ENCODE data around the gene BMP7.
"Not testable (repeated sequence)": the region's sequence is repeated elsewhere in the genome, so short reads cannot be mapped to it uniquely, and the experiment has no call there.

BMP7 gene

DNA sequence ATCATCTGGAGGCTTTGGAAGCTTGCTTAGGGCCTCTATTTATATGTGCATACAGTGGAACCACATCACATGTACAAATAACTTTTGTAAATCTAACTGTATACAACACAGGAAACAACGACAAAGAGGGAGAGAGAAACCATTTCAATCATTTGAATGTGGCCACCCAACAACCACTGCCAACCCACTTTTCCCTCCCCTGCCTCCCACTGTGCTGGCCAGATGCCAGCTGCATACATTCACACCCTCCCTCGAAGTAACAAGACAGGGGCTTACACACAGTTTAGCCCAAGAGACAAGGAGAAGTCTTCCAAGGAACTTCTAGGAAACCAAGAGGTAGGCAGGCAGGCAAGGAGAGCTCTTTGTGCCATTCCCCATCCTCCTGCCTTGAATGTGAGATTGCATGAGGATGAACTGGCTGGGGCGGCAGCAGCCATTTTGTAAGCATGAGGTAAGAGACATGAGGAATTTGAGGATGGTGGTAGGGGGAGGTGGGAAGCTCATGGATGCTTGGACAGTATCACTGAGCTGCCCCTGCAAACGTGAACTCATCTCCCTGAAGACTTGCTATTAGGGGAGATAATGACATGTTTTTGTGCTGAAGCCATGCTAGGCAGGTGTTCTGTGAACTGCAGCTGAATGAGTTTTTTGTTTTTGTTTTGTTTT, 18.2 kb downstream of the BMP7 start:
- no peak for DNase-seq

DNA sequence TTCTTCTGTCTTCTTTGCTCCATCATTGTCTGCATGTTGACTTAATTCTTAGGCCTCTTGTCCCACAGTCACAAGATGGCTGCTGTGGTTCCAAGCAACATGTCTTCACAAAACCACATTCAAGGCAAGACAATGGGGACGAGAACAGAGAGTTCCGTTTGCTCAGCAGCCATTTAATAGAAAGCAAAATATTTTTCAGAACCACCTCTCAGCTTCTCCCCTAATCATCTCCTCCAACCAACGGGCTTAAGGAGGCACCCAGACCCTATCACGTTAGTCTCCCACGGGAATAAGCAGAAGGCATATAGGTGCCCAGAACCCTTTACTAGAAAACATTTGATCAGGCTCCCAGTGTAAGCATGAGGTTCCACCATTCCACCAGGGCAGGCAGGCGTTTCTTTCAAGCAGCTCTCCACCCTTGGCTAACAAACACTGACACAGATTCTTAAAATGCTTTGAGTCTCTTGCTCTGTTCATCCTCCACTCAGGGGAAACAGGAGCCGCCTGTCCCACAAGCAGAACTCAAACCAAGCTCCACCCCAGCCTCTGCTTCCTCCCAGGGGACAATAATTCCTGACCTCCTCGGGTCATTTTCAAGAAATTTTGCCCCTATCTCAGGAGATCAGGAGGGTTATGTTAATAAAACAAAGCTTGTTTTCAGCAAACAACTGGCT, 19.0 kb downstream of the BMP7 start:
- DNase-seq: no peak

DNA sequence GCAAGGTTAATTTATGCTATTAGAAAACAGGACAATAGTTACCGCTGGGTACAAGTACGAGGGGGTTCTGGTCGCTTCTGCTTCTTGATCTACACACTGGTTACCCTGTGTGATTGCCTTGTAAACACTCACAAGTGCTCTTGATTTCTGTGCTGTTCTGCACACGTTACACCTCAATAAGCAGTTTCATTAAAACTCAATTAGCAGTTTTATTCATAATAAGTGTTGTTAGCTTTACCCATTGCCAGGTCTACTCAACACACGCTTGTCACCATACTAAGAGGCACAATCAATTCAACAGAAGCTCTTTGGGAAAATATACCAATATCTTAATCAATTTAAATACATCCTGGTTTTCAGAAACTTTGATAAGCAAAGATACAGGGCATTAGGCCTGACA, 20.4 kb downstream of the BMP7 start:
- no peak for DNase-seq

DNA sequence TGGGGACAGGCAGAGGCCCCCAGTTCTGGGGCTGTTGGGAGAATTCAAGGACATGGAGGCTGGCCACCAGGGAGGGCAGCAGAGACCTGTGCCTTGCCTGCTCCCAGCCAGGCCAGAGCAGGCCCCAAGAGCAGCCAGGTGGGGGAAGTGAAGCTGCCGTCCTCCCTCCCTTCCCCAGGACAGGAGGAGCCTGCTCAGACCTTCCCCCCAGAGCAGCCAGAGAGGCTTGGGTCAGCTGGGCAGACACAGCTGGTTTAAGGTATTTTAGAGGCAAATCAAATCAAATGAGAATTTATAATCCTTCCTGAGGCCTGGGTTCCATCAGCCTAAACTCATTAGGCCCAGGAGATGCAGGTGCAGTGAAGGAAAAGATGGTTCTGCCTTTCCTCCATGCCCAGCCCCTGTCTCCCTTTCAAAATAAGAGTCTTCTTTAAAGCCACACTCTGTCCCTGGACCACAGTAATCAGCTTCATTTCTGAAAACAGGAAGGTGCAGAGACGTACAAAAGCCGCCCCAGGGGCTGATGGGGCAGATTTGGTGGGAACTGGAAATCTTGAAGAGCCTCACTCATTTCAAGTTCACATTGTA, 21.7 kb downstream of the BMP7 start:
- no peak for DNase-seq

DNA sequence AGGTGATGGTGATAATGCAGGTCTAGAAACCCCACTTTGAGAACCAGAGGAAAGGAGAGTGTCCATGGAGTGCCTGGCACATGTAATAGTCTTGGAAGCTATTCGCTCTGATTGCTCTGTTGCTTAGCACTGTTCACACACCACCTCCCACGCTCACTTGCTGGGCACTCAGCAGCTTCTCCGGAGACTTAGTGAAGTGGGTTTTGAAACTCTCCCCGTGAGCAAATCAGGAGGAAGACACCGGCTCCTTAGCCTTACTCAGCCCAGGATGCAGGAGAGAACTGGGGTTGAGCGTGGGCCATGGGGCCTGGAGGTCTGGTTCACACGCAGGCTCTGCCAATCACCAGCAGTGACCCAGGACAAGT, 22.2 kb downstream of the BMP7 start:
- DNase-seq: no peak

DNA sequence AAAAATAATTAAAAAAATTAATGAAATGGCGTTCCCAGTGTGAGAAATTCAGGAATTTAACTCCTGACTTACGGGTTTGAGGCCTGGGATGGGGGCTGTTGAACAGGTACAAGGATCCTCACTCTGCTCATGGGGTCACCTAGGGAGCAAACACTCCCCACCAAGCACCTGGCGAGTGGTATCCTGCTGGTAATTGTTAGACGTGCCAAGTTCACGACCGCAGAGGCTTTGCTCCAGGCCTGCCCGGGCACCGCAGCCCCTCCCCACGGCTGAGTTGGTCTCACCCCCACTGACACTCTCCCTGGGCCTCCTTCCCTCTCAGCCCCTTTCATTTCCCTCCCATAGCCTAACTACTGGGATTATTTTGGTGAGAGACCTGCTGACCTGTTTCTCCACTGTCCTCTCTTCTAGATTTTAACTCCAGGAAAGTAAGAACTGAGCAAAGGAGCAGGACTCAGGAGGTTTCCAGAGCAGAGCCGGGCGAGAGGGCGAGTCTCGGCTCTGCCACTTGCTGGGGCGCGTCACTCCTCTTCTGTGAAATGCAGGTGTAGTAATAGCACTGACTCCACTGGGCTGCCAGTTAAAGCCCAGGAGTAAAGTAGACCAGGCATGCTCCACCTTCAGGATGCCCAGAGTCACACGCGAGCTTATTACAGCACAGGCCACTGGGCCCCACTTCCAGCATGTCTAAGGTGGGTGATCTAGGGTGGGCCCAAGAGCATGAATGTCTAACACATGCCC, 22.8 kb downstream of the BMP7 start:
- DNase-seq: no peak

DNA sequence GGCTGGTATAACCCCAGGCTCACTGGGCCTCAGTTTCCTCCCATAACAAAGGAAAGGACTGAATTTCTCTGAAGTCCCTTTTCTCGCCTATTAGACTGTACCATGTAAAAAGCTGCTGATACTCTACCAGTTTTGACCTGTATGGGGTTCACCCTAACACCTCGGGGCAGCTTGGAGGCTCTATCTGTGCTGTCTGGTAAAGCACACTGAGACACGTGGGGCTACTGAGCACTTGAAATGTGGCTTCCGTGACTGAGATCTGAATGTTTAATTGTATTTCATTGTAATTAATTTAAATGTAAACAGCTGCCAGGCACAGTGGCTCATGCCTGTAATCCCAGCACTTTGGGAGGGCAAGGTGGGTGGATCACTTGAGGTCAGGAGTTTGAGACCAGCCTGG, 24.0 kb downstream of the BMP7 start:
- DNase-seq: no peak

DNA sequence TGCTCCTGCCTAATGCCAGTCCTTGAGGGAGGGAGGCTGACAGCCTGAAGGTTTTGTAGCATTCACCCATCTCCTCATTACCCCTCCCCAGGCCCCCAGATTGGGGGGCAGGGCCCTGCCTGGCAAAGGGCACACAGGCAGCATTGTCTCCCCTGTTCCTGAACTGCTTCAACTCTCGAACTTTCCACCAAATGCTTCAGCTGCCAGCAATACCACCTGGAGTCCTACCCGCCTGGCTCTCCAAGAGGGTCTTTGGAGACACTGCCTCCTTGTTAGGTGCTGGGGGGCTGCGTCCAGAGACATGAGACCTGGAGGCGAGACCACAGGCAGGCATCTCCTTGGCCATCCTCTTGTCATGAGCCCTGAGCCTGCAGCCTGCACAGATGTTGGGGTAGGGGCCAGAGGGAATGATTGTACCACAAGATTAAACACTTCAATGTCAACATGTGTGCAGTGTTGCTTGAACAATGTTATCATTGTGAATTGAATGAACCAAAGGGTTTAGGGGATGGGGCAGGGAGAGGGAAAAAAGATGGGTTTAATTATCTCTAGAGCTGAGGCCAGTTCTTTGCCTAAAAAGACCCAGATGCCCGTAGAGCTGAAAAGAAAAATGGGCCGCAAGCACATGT, 25.0 kb downstream of the BMP7 start:
- no peak for DNase-seq

DNA sequence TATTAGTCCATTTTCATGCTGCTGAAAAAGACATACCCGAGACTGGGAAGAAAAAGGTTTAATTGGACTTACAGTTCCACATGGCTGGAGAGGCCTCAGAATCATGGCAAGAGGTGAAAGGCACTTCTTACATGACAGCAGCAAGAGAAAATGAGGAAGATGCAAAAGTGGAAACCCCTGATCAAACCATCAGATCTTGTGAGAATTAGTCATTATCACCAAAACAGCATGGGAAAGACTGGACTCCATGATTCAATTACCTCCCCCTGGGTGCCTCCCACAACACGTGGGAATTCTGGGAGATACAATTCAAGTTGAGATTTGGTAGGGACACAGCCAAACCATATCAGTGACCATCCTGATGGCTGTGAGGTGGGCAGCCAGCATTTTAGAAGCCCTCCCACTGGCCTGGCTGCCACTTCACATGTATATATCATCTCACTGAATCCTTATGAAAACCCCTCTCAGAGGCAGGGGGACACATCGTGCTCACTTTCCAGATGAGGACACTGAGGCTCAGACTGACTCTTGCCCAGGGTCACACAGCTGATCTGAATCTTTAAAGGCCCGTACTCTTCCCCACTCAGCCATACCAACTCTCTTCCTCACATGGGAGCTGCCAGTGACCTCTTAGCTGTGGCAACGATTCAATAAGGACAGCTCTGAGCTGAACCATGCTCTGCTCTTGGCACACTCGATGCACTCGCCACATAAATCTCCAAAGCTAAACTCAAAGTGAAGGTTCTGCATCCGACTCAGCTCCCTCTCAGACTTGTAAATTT, 25.7 kb downstream of the BMP7 start:
- DNase-seq: no peak

DNA sequence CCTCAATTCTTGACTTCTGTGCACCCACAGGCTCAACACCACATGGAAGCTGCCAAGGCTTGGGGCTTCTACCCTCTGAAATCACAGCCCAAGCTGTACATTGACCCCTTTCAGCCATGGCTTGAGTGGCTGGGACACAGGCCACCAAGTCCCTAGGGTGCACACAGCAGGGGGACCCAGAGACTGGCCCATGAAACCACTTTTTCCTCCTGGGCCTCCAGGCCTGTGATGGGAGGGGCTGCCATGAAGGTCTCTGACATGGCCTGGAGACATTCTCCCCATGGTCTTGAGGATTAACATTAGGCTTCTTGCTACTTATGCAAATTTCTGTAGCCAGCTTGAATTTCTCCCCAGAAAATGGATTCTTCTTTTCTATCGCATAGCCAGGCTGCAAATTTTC, 26.7 kb downstream of the BMP7 start:
- not testable (repeated sequence) for DNase-seq

DNA sequence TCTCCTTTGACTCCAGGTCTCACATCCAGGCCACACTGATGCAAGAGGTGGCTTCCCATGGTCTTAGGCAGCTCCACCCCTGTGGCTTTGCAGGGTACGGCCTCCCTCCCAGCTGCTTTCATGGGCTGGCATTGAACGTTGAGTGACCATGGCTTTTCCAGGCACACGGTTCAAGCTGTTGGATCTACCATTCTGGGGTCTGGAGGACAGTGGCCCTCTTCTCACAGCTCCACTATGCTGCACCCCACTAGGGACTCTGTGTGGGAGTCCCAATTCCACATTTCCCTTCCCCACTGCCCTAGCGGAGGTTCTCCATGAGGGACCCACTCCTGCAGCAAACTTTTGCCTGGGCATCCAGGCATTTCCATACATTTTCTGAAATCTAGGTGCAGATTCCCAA, 27.1 kb downstream of the BMP7 start:
- not testable (repeated sequence) for DNase-seq

DNA sequence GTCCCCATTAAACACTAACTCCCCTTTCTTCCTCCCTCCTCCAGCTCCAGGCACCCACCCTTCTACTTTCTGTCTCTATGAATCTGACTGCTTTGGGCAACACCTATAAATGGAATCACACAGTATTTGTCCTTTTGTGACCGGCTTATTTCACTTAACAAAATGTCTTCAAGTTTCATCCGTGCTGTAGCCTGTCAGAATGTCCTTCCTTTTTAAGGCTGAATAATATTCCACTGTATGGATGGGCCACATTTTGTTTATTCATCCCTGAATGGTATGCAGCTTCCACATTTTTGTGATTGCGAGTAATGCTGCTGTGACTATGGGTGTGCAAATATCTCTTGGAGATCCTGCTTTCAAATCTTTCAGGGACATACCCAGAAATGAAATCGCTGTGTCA, 28.4 kb downstream of the BMP7 start:
- DNase-seq: no peak

DNA sequence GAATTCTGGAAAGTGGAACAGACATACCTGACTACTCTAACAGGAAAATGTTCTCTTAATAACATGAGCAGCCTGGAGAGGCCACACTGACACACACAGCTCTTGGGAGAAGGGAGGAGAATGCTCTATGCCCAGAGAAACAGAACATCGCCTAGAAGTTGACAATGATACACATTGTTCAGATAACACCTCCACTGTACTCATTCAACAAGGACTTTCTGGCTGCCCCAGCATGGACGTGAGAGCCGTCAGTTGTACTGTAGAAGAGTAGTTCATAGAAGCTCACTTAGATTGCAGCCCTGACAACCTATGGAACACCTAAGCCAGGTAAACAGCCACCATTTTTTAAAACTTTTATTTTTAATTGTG, 28.9 kb downstream of the BMP7 start:
- DNase-seq: no peak

DNA sequence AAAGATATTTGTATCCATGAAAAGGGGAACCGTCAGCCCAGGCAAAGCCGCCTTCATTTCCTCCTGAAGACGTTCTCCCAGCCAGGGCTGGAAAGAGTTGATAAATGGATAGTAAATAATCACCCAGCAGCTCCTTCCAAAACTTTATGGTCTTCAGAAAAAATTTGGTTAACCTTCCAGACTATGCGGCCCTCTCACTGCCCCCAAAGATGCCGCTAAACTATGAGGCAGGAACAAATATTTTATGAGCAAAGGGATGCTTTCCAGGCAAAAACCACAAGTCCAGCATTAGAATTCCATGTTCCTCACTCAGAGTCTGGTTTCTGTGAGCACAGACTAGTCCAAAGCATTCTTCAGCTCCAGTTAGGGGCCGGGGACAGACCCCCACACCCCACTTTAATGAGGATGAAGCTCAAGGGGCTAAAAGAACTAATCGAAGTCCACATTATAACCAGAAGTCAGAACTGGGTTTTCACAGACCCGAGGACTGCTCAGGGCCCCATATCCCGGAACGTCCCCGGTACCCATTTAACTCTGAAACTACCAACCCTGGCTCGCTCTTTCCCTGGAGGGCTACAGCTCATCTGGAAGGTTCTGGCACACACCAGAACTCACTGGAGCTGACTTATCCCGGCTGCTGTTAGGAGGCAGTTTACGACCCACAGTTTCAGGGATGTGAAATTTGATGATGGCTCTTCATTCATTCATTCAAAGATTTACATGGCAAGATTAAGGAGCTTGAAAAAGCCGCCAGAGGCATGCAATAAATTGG, 29.4 kb downstream of the BMP7 start:
- no peak for DNase-seq

DNA sequence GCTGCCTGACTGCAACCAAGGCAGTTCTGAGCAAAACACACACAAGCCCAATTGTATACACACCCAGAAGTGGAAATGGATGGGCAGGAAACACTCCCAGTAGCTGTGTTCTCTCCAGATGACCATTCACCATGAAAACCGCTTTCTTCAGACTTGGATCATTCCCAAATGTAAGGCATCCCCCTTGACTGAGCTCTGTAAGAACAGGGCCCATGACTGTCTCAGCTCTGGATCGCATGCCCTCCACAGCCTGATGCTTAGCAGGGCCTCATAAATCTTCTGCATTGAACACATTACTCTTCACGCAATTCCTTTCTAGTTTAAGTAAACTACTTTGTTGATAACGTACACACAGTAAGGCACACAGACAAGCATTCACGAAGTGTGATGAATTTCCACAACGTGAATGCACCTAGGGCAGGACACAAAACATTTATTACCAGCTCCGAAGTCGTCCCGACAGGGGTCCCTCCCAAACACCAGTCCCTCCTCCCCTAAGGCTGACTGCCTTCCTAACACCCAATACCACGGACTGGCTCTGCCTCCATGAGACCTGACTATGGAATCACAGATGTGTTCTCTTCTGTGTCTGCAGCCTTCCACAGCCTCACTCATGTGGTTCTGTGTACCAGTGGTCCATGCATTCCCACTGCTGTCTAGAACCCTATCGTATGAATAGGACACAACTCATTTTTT, 31.7 kb downstream of the BMP7 start:
- DNase-seq: no peak

DNA sequence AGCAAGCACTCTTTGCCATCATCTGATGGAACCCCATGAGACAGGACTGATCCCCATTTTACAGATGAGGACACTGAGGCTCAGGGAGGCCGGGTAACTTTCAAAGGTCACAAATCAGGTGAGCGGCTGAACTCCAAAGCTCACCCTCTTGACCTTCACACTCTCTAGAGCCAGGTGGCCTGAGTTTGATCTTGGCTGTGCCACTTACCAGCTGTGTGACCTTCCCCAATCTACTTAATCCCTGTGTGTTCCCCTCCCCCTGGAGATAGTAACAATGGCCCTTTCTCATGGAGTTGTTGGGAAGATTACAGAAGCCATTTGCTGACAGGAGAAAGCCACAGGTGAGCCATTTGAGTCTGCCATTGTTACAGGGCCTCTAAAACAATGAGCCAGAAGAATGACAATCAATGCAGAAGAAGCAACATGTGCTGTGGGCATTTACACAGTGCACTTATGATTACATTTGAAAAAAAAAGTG, 34.5 kb downstream of the BMP7 start:
- DNase-seq: no peak

DNA sequence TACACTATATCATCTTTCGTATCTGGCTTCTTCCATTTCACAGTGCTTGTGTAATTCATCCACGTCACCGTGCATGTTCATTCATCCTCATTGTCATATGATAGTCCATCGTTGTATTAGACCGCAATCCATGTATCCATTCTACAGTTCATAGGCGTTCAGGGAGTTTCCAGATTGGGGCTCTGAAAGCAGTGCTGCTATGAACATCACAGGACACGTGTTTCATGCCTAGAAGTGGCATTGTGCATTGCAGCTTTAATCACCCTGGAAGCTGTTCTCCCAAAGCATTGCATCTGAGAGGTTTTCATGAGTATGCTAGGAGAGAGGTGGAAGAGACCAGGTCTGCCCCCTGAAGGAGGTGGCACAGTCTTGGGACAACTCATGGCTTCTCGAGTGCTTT, 35.3 kb downstream of the BMP7 start:
- no peak for DNase-seq

DNA sequence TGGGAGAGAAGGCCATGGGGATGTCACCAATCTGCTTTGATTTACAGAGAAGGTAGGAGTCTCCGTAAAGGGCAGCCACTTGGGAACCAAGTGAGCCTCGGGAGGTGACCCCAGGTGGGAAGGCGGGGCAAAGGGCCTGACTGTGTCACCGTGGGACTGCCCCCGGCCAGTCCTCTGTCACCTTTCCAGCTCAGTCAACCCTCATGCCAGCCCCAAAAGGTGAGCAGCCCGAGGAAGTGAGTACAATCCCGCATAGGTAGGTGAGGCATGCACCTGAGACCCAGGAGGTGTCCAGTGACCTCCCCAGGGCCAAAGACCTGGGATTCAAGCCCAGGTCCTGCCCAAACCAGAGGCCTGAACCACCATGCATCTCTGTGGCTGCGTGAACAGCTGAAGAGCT, 36.2 kb downstream of the BMP7 start:
- DNase-seq: no peak

DNA sequence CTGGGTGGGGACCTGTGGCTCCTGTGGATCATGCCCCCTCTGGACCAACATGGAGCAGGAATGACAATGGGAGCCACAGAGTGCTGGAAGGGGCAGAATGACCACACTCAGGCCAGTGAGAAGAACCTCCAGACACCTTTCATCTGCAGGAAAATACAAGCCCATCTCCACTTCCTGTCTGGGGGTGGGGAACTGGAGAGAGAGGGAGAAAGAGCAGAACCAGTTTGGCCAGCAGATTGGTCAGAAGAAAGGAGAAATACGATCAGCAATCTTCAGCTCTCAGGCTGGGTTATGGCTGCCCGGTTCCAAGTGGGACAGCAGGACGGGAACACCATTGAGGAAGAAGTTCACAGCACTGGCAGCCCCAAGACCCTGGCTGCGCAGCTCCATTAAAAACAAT, 37.0 kb downstream of the BMP7 start:
- DNase-seq: no peak

DNA sequence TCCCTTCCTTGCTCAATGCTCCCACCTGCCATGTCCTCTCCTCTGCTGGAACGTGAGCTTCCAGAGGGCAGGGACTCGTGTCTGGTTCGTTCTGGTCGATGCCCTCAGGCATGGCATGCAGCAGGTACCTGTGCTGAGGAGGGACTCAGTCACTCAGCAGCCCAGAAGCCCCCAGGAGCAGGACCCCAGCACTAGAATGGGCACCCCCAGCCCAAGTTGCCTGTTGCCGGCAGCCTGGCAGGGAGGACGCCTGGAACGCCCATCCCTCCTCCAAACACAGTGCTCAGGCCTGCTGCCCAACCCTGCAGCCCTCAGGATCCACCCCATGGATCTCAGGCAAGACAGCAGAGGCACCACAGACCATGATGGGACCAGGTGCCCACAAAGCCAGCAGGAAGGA, 40.6 kb downstream of the BMP7 start:
- no peak for DNase-seq

DNA sequence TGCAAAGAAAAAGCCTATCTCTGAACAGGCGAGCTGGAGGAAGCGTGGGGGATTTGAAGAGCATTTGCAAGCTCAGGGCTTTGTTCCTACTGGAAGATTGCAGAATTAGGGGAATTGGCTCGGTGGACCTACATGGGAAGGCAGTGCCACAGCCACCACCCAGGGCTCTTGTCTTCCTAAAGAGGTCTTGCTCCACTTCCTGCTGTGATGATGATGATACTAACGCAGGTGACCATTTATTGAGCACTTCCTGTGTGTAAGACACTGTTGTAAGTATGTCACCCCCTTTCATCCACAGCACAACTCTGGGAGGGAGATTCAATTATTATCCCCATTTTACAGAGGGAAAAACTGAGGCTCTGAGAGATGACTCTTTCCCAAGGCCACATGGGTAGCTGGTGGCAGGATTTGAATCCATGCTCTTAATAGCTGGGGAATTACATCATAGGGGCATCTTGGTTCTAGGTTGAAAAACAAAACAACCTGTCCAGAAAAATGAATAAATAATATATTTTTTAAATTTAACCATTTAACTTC, 41.2 kb downstream of the BMP7 start:
- no peak for DNase-seq
